AG04449 (cell line): Measurements from ENCODE around the gene RUNX1.

Source experiments
- CTCF ChIA-PET: fragments of 350-600 bp; formaldehyde crosslinking; extraction: SDS; loops from one replicate; lab custom pipeline; 2021; ENCODE audit warnings: antibody characterized with exemption; lab: Yijun Ruan, JAX
- POLR2A ChIA-PET: fragments of 400-600, 350-600 bp; formaldehyde crosslinking; extraction: SDS; loops from one replicate; lab custom pipeline; 2020; ENCODE audit warnings: antibody characterized with exemption, inconsistent platforms; lab: Yijun Ruan, JAX
- DNase-seq: peaks from one replicate; pipeline ENCODE4 v3.0.0-alpha.2; 2010; ENCODE audit warnings: low read depth, low spot score
- H3K4me3 ChIP-seq: 2 replicates; pipeline ENCODE4 v1.5.1; 2011; ENCODE audit warnings: low read depth, mild to moderate bottlenecking, control low read depth, low read length
- CTCF ChIP-seq: IDR thresholded peaks from one replicate; pipeline ENCODE4 v1.5.1; 2011; ENCODE audit warnings: mild to moderate bottlenecking, moderate library complexity, low read length, control low read depth, inconsistent platforms; ENCODE audit not compliant: insufficient read depth; ENCODE audit errors: missing control alignments

RUNX1 gene

GRCh38 chr21:34983680-34984086 lies 65.4 kb downstream of the RUNX1 start:
- H3K4me3 ChIP-seq: no peak overlapping the region
- ChIA-PET POLR2A (interaction anchor here (1.2 to 2.6 kb wide), 4 partner anchors 67 to 96 kb away, joined by 3 to 14 read pairs (median 4); no protein-coding TSS in a partner anchor), CTCF (interaction anchor here (1.3 kb wide), 1 partner anchor 94 kb away, joined by 8 read pairs; no protein-coding TSS in a partner anchor)
- no peak for TF ChIP-seq CTCF
- DNase-seq: no peak

GRCh38 chr21:34981791-34982190 lies 67.3 kb downstream of the RUNX1 start:
- DNase-seq: no peak
- H3K4me3 ChIP-seq: no peak overlapping the region
- POLR2A ChIA-PET: interaction anchor here (2.6 kb wide), 1 partner anchor 94 kb away, joined by 14 read pairs; no protein-coding TSS in a partner anchor
- CTCF ChIA-PET: interaction anchor here (0.9 kb wide), 1 partner anchor 35 kb away, joined by 3 read pairs; no protein-coding TSS in a partner anchor
- no peak for TF ChIP-seq CTCF

GRCh38 chr21:34980423-34981115 lies 68.5 kb downstream of the RUNX1 start:
- DNase-seq: no peak
- no peak for TF ChIP-seq CTCF
- CTCF ChIA-PET: interaction anchor here (0.7 kb wide), 1 partner anchor 10 kb away, joined by 3 read pairs; no protein-coding TSS in a partner anchor
- POLR2A ChIA-PET: no interaction called here
- no peak overlapping the region for H3K4me3 ChIP-seq

GRCh38 chr21:34979383-34979782 lies 69.7 kb downstream of the RUNX1 start:
- no peak overlapping the region for H3K4me3 ChIP-seq
- POLR2A ChIA-PET: no interaction called here
- TF ChIP-seq CTCF: no peak
- CTCF ChIA-PET: interaction anchor here (0.5 kb wide), 1 partner anchor 108 kb away, joined by 3 read pairs; no protein-coding TSS in a partner anchor
- no peak for DNase-seq

GRCh38 chr21:34977333-34977732 lies 71.8 kb downstream of the RUNX1 start:
- POLR2A ChIA-PET: no interaction called here
- CTCF ChIA-PET: no interaction called here
- H3K4me3 ChIP-seq: no peak overlapping the region
- no peak for DNase-seq
- TF ChIP-seq CTCF: no peak
